ENCODE results near the gene PATL2. TPM values are rescaled to one million over a fixed set of nuclear protein-coding genes. Genes with fewer than 3 reads are reported as not detected.
"Not testable (repeated sequence)": the region's sequence is repeated elsewhere in the genome, so short reads cannot be mapped to it uniquely, and the experiment has no call there.

PATL2 gene
- total and polyA plus RNA-seq, 2 experiments from 2014 or later = 0.19 TPM; not detected in 1

DNA sequence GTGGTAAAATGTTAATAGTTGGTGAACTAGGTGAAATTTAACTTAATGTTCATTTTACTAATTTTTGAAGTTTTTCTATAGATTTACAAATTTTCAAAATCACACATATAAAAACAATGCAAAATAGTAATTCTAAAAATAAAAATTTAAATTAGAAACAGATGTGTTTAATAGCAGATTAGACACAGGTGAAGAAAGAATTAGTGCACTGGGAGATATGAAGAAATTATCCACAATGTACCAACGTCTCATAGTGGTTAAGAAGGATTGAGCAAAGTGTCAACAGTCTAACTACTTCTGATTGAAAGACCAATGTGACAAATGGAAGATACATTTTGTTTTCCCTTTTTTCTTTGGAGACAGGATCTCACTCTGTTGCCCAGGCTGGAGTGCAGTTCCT lies 74.1 kb downstream of the PATL2 start (continued):
- TF ChIP-seq CREB1 (CRISPR knock-in tag; IDR thresholded peaks at IDR 0.05; ENCODE audit: low read depth) = no peak
- TF ChIP-seq, protein P1, sequence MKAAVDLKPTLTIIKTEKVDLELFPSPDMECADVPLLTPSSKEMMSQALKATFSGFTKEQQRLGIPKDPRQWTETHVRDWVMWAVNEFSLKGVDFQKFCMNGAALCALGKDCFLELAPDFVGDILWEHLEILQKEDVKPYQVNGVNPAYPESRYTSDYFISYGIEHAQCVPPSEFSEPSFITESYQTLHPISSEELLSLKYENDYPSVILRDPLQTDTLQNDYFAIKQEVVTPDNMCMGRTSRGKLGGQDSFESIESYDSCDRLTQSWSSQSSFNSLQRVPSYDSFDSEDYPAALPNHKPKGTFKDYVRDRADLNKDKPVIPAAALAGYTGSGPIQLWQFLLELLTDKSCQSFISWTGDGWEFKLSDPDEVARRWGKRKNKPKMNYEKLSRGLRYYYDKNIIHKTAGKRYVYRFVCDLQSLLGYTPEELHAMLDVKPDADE (IDR thresholded peaks at IDR 0.05) = no peak
- no peak for TF ChIP-seq EZH2phosphoT487 (IDR thresholded peaks at IDR 0.05; ENCODE audit: unreplicated experiment)
- no peak for TF ChIP-seq ZNF331 (CRISPR knock-in tag; IDR thresholded peaks at IDR 0.05; ENCODE audit: low read depth)
- no peak for TF ChIP-seq JUNB (IDR thresholded peaks at IDR 0.05; ENCODE audit: unreplicated experiment)
- no peak for TF ChIP-seq POLR2AphosphoS5 (IDR thresholded peaks at IDR 0.05; ENCODE audit: low read depth)

DNA sequence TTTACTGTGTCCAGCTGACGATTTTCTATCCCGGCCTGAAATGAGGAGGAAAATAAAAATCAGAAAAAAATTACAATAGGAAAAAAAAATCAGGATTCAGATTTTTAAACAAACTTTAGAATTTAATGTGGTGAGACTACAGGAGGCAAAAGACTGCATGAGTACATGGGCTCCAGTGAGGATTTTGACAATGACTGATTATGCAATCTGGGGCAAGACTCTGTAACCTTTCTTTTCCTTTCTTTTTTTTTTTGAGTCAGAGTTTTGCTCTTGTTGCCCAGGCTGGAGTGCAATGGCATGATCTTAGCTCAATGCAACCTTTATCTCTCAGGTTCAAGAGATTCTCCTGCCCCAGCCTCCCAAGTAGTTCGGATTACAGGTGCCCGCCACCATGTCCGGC lies 77.5 kb downstream of the PATL2 start:
- no peak overlapping the region for H3K27ac ChIP-seq (ENCODE audit: low read depth)
- H3K27me3 Mint-ChIP-seq (ENCODE audit: insufficient read depth, low read depth, poor library complexity) = no peaks in the 10 kb centered on the region
- H3K36me3 ChIP-seq (ENCODE audit: insufficient read depth) = peaks cover 10% of the 10 kb centered on the region
- H3K4me3 ChIP-seq = no peak overlapping the region
- TF ChIP-seq ZNF114 (CRISPR knock-in tag; IDR thresholded peaks at IDR 0.05) (no peak), STAT1 (IDR thresholded peaks at IDR 0.05; ENCODE audit: unreplicated experiment) (no peak), POLR2AphosphoS5 (IDR thresholded peaks at IDR 0.05; ENCODE audit: low read depth) (no peak), EZH2 (IDR thresholded peaks at IDR 0.05; ENCODE audit: low read depth, unreplicated experiment) (no peak)
- no peak for DNase-seq (ENCODE audit: low spot score)
- no peaks in the 10 kb centered on the region; the same call in 1 of the 2 replicates for H4K20me1 ChIP-seq (replicated peaks; ENCODE audit: insufficient read depth)
- H3K27me3 ChIP-seq (ENCODE audit: insufficient read depth) = no peaks in the 10 kb centered on the region
- no peaks in the 10 kb centered on the region for H3K4me1 Mint-ChIP-seq
- H3F3A ChIP-seq (replicated peaks; ENCODE audit: low read depth) = no peaks in the 10 kb centered on the region
- H3K4me1 ChIP-seq (ENCODE audit: insufficient read depth) = no peaks in the 10 kb centered on the region; the same call in 1 of the 2 replicates
- H3K27ac Mint-ChIP-seq = no peak overlapping the region
- H3K9me3 Mint-ChIP-seq = no peaks in the 10 kb centered on the region; the same call in 2 of the 3 replicates
- H3K9me2 ChIP-seq (ENCODE audit: insufficient read depth) = no peaks in the 10 kb centered on the region
- H3K4me2 ChIP-seq = no peak overlapping the region
- no peaks in the 10 kb centered on the region for H3K79me2 ChIP-seq (replicated peaks; ENCODE audit: insufficient read depth)
- no peak overlapping the region for H2AFZ ChIP-seq
- no peak overlapping the region for H3K4me3 Mint-ChIP-seq
- ATAC-seq = no peak
- peaks cover 53% of the 10 kb centered on the region for H3K36me3 Mint-ChIP-seq (ENCODE audit: low read depth)

DNA sequence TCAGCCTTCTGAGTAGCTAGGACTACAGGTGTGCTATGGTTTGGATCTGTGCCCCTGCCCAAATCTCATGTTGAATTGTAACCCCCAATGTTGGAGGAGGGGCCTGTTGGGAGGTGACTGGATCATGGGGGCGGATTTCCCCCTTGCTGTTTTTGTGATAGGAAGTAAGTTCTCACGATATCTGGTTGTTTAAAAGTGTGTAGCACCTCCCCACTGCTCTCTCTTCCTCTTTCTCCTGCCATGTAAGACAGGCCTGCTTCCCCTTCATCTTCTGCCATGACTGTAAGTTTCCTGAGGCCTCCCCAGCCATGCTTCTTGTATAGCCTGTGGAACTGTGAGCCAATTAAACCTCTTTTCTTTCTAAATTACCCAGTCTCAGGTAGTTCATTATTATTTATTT lies 85.8 kb downstream of the PATL2 start:
- H3K36me3 Mint-ChIP-seq (ENCODE audit: low read depth) = peaks cover 38% of the 10 kb centered on the region
- not testable (repeated sequence) for H3K9me3 Mint-ChIP-seq; H2AFZ ChIP-seq; ATAC-seq; H3K4me3 ChIP-seq; H4K20me1 ChIP-seq (replicated peaks; ENCODE audit: insufficient read depth); H3K79me2 ChIP-seq (replicated peaks; ENCODE audit: insufficient read depth); H3K4me2 ChIP-seq; H3K27ac Mint-ChIP-seq; H3K27ac ChIP-seq (ENCODE audit: low read depth); H3K4me1 ChIP-seq (ENCODE audit: insufficient read depth); H3K27me3 Mint-ChIP-seq (ENCODE audit: insufficient read depth, low read depth, poor library complexity); H3F3A ChIP-seq (replicated peaks; ENCODE audit: low read depth); DNase-seq (ENCODE audit: low spot score); H3K4me1 Mint-ChIP-seq; H3K9me2 ChIP-seq (ENCODE audit: insufficient read depth); H3K27me3 ChIP-seq (ENCODE audit: insufficient read depth); H3K4me3 Mint-ChIP-seq
- H3K36me3 ChIP-seq (ENCODE audit: insufficient read depth) = peaks cover 14% of the 10 kb centered on the region

DNA sequence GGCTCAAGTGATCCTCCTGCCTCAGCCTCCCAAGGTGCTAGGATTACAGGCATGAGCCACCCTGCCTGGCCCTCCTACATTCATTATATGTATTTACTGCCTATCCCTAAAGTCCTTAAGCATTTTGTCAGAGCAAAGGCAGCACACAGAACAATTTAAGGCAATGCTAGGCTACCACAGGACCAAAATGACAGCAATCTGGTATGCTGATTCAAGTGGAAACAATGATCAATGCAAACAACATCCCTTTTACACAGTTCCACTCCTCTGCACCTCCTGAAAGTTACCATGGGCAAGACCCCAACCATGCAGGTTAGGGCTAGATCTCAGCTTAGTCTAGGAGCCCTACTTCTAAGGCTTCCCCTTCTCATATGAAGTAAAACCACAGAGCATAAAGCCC lies 87.9 kb downstream of the PATL2 start:
- no peak overlapping the region for H3K4me3 ChIP-seq
- H3K9me2 ChIP-seq (ENCODE audit: insufficient read depth) = no peaks in the 10 kb centered on the region
- no peaks in the 10 kb centered on the region for H3K27me3 Mint-ChIP-seq (ENCODE audit: insufficient read depth, low read depth, poor library complexity)
- H3K9me3 Mint-ChIP-seq = no peaks in the 10 kb centered on the region; the same call in 1 of the 3 replicates
- H3K27ac Mint-ChIP-seq = no peak overlapping the region
- no peaks in the 10 kb centered on the region for H3K79me2 ChIP-seq (replicated peaks; ENCODE audit: insufficient read depth)
- H4K20me1 ChIP-seq (replicated peaks; ENCODE audit: insufficient read depth) = no peaks in the 10 kb centered on the region; the same call in 1 of the 2 replicates
- no peak for ATAC-seq
- no peak overlapping the region for H2AFZ ChIP-seq
- H3K36me3 Mint-ChIP-seq (ENCODE audit: low read depth) = peaks cover 35% of the 10 kb centered on the region
- no peak for DNase-seq (ENCODE audit: low spot score)
- H3K27ac ChIP-seq (ENCODE audit: low read depth) = no peak overlapping the region
- no peaks in the 10 kb centered on the region for H3F3A ChIP-seq (replicated peaks; ENCODE audit: low read depth)
- H3K4me1 Mint-ChIP-seq = no peaks in the 10 kb centered on the region
- H3K4me3 Mint-ChIP-seq = no peak overlapping the region
- peaks cover 4% of the 10 kb centered on the region; the same call in 1 of the 2 replicates for H3K36me3 ChIP-seq (ENCODE audit: insufficient read depth)
- H3K4me2 ChIP-seq = no peak overlapping the region
- H3K4me1 ChIP-seq (ENCODE audit: insufficient read depth) = no peaks in the 10 kb centered on the region
- H3K27me3 ChIP-seq (ENCODE audit: insufficient read depth) = no peaks in the 10 kb centered on the region
- TF ChIP-seq, protein P1 (IDR thresholded peaks at IDR 0.05) = no peak
- TF ChIP-seq JUNB (IDR thresholded peaks at IDR 0.05; ENCODE audit: unreplicated experiment) (no peak), EZH2phosphoT487 (IDR thresholded peaks at IDR 0.05; ENCODE audit: unreplicated experiment) (no peak), CREB1 (CRISPR knock-in tag; IDR thresholded peaks at IDR 0.05; ENCODE audit: low read depth) (no peak), ZNF114 (CRISPR knock-in tag; IDR thresholded peaks at IDR 0.05) (no peak), ZNF331 (CRISPR knock-in tag; IDR thresholded peaks at IDR 0.05; ENCODE audit: low read depth) (no peak), POLR2AphosphoS5 (IDR thresholded peaks at IDR 0.05; ENCODE audit: low read depth) (no peak)
- TF ChIP-seq, protein P2, sequence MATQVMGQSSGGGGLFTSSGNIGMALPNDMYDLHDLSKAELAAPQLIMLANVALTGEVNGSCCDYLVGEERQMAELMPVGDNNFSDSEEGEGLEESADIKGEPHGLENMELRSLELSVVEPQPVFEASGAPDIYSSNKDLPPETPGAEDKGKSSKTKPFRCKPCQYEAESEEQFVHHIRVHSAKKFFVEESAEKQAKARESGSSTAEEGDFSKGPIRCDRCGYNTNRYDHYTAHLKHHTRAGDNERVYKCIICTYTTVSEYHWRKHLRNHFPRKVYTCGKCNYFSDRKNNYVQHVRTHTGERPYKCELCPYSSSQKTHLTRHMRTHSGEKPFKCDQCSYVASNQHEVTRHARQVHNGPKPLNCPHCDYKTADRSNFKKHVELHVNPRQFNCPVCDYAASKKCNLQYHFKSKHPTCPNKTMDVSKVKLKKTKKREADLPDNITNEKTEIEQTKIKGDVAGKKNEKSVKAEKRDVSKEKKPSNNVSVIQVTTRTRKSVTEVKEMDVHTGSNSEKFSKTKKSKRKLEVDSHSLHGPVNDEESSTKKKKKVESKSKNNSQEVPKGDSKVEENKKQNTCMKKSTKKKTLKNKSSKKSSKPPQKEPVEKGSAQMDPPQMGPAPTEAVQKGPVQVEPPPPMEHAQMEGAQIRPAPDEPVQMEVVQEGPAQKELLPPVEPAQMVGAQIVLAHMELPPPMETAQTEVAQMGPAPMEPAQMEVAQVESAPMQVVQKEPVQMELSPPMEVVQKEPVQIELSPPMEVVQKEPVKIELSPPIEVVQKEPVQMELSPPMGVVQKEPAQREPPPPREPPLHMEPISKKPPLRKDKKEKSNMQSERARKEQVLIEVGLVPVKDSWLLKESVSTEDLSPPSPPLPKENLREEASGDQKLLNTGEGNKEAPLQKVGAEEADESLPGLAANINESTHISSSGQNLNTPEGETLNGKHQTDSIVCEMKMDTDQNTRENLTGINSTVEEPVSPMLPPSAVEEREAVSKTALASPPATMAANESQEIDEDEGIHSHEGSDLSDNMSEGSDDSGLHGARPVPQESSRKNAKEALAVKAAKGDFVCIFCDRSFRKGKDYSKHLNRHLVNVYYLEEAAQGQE (IDR thresholded peaks at IDR 0.05; ENCODE audit: unreplicated experiment) = no peak
